Measurements from ENCODE around the gene TBCK. TPM values are rescaled to one million over a fixed set of nuclear protein-coding genes. Genes with fewer than 3 reads are reported as not detected.

TBCK gene
- total RNA-seq, 1 donor from 2014 or later: 147 TPM

Other genes with a start within 250 kb of the TBCK start
- 25.3 TPM for gene AIMP1, start 341 bp upstream of the TBCK start, total RNA-seq
- gene GIMD1, start 52.6 kb upstream of the TBCK start, total RNA-seq: not detected